HG03565 (cell line): ENCODE data around the gene SLC6A15.
A peak's percentile ranks its signal among the peaks of the same experiment; 100 is the strongest.

Experiments
- ATAC-seq: cut with Tn5 transposase; IDR thresholded peaks from one replicate; pipeline ENCODE4 v1.9.1; 2021; ENCODE audit warnings: mild to moderate bottlenecking, moderate library complexity; ENCODE audit not compliant: unreplicated experiment

SLC6A15 gene

GRCh38 chr12:84875241-84875640 is 37.4 kb downstream of the SLC6A15 start:
- no peak for ATAC-seq

- no peak for ATAC-seq
Observed at GRCh38 chr12:84874825-84875139, 37.8 kb downstream of the SLC6A15 start.

DNA sequence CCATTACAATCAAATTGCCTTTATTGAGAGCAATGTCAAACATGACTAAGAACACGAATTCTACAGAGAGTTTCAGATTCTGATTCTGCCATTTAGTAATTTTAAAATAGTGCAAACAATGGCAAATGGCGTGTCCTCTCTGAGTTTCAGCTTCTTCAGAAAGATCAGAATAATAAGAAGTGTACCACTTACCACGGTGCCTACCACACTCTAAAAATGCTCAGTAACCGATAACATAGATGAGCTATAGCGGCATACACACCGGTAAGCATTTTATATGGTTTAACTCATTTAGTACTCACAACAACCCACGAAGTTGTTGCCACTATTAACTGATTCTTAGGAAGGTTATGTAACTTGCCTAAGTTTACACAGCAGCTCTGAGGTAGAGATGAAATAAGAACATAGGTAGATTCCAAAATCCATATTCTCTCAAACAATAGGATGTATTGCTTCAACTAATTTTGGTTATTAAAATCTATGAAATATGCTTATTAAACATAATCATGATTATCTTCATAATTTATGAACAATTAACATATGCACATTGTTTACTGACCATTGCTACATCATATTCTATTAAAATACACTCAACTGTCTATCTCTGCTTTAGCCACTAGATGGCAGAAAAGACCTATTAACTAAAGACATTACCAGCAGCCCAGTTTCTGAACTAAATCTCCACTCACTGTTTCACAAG is 38.3 kb downstream of the SLC6A15 start:
- peak; percentile 94 for ATAC-seq

GRCh38 chr12:84862186-84862585 is 50.4 kb downstream of the SLC6A15 start:
- no peak for ATAC-seq

GRCh38 chr12:84860718-84861117 is 51.9 kb downstream of the SLC6A15 start:
- ATAC-seq = no peak

- no peak for ATAC-seq
Observed at GRCh38 chr12:84858796-84859195, 53.8 kb downstream of the SLC6A15 start.

DNA sequence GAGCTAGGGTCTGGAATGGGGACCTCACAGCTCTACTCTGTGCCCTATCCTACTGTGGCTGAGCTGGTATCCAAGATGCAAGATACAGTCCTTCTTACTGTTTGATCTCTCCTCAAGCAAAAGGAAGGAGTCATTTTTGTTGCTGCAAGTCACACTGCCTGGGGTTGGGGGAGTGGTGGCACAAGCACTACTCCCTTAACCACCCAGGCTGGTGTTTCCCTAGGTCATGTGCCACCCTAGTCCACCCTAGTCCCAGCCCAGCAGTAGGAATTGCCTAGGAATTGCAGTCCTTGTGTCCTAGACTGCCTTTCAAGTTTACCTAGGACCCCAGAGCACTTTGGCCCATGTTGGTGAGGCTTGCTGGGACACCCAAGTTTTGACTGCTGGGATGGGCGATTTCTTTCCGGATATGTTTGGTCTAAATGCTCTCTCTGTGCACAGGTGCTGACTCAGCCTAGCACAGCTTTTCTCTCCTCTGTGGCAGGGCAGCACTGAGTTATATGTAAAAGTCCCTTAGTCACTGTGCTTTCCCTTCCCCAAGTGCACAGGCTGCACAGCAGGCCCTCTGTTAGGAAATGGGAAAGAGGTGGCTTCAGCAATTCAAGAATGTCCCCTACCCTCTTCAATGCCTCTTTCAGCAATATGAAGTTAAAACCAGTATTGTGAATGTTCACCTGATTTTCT is 54.9 kb downstream of the SLC6A15 start:
- ATAC-seq = no peak

- ATAC-seq = no peak
Observed at GRCh38 chr12:84856156-84856900, 56.3 kb downstream of the SLC6A15 start.

DNA sequence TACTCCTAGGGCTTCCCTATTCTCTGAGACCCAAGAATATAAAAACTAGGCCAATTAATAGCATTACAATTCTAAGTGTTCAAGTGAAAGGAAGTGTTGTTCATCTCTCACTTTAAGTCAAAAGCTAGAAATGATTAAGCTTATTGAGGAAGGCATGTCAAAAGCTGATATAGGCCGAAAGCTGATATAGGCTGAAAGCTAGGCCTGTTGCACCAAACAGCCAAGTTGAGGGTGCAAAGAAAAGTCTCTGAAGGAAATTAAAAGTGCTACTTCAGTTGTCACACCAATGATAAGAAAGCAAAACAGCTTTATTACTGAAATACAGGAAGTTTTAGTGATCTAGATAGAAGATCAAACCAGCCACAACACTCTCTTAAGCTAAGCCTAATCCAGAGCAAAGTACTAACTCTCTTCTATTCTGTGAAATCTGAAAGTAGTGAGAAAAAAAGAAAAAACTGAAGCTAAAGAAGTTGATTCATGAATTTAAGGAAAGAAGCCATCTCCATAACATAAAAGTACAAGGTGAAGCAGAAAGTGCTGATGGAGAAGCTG is 68.9 kb downstream of the SLC6A15 start:
- ATAC-seq = no peak

- peak; percentile 81 for ATAC-seq
Observed at GRCh38 chr12:84842406-84843013, 70.1 kb downstream of the SLC6A15 start.

DNA sequence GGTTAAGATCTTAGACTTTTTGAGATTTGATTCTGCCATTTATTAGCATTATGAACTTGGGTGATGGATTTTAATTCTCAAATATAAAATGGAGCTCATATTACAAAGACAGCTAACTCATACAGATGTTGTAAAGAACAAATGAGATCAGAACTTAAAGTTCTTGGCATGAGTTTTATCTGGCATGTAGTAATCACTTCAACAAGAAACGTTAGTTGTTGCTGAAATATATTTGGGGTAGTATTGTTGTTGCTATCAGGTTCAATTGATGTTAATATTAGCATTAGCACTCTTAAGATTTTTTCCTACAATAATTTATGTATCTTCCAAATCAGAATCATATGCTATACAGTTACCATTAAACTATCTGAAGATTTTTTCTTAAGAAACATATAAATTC is 71.0 kb downstream of the SLC6A15 start:
- ATAC-seq = no peak

GRCh38 chr12:84840356-84840755 is 72.2 kb downstream of the SLC6A15 start:
- ATAC-seq = no peak

- no peak for ATAC-seq
Observed at GRCh38 chr12:84826925-84827324, 85.7 kb downstream of the SLC6A15 start.

DNA sequence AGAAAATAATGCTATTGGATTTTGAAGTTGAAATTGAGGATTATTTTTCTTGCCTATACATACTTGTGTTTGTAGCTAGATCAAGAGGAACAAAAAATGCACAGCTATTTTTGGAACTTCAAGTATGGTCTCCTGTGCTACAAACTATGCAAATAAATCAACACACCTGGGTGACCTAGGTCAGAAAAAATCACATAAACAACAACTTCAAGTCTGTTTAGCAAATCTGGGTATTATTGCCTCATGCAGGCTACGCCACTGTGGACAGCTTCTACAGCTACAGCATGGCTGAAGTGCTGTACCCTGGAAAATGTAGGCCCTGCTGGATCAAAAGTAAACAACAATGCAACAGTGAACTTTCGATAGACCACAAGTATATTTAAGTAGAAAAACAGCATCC is 87.5 kb downstream of the SLC6A15 start:
- no peak for ATAC-seq

DNA sequence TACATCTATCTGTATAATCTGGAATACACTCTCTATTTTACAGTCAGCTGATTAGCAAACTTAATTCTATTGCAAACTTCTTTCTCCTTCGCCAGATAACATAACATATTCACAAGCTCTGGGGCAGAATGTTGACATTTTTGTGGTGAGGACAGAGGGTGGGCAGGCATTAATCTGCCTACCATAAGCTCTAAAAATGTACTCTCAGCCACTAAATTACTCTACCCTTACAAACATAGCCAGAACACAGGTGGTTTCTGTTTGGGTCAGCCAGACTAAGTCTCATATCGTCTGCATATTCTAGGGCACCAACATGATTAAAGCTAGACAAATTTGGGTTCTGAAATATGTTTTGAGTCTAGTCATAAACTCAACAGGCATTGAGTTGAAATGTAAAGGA is 90.1 kb downstream of the SLC6A15 start:
- ATAC-seq = no peak

DNA sequence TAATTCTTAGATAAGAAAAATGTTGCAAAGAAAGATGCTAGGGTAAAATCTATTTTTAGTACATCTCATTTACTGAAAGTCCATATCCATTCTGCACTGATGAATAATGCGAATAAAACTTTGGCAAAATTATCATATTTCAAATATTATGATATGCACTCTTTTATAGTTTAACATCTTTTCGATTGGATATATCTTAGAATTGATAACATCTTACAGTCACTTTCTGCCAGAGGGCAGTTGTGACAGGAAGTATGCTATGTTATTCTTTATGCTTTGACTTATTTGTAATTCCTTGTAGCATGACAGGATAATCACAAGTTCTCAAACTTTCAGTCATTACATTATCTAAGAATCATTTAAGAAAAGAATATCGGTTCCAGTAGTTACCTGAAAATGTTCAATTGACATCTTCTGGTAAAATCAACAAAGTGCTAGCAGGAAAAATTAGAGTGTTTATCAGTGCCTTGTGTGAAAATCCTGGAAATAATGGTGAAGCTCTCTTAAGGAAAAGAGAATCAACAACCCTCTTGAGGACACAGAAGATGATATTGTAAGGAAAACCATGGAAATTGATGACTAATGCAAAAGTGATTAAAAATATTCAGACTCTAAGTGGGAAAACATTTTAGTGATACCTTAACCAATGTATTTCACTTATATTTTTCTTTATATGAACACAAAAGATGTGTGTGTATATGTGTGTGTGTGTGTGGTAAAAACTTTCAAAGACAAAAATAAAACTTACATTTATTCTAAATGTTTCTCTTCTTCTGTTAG is 95.5 kb downstream of the SLC6A15 start:
- no peak for ATAC-seq

DNA sequence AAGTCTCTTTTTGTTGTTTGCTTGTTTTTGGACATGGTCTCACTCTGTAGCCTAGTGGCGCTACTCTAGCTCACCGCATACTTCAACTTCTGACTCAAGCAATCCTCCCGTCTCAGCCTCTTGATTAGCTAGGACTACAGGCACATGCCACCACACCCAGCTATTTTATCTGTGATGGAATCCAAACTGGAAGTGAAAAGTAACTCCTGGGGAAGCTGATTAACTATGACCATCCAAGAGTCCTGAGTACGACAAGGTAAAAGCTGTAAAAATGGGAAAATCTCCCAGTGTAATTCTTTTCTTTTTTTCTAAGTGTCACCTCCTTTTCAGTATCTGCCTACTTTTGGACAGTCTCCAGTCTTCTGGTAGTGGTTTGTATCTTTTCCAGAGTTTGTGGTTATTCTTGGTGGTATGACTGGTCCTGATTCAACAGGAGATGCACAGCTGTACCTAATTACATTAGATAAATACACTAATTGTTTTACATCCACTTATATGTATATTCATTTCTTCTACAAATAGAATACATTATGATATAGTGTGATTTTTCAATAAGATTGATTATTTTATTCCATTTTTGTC is 97.8 kb downstream of the SLC6A15 start:
- peak; percentile 17 for ATAC-seq

GRCh38 chr12:84813780-84814663 is 98.6 kb downstream of the SLC6A15 start:
- peak; percentile 69 for ATAC-seq

DNA sequence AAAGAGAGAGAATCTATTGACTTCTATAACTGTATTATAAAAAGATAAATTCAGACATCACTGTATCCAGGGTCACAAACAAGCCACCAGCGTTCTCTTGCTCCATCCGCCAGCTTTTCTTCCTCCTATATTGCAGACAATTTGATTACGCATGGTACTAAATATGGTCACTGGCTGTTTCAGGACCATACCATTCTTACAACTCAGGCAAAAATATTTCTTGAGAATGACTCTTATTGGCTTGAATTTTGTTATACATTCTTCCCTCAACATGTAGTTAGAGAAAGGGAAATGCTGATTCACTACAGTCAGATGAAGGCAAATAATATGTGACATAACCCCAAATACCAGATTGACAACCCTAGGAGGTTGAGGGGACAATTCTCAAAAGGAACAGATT is 101.3 kb downstream of the SLC6A15 start:
- ATAC-seq = no peak
